ENCODE results near the gene RNF208.

Gene RNF208

DNA sequence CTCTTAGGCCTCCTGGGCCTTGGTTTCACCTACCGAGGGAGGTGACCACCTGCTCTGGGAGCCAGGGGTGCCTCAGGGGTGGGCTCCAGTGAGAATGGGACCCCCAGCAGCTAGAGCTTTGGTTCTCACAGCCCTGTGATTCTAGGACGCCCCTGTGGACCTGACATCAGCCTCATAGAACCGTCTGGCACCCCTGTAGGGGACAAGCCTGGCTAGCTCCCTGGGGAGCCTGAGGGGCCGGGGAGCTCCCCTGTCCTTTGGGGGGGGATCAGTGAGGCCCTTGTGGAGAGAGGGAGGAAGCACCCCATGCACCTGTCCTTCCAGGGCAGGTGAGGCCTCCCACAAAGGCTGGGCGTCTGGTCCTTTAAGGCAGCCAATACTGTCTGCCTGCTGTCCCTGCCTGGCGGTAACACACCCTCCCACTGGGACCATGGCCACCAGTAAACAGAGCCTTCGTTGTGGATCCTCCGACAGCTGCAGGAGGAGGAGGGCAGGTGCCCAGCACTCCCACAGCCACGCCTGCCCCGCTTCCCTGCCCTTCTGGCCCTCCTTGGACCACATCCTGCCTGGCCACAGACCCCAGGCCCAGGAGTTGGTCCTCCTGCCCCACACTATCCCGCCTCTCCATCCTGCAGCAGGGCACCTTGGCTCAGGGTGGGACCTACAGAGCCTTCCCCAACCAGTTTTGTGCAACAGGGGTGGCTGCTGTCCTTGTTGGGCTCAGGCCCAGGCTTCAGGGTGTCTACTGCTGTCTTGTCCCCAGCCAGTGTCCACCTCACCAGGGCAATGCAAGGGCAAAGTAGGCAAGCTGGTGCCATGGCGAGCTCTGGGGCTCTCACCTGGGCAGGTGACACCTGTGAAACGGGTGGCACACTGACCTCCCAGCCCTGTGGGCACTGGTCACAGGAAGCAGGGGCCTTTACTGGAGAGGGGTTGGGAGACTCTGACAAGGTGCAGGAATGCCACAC, 16.0 kb upstream of the RNF208 start:
- peak; percentile 30 for DNase-seq

DNA sequence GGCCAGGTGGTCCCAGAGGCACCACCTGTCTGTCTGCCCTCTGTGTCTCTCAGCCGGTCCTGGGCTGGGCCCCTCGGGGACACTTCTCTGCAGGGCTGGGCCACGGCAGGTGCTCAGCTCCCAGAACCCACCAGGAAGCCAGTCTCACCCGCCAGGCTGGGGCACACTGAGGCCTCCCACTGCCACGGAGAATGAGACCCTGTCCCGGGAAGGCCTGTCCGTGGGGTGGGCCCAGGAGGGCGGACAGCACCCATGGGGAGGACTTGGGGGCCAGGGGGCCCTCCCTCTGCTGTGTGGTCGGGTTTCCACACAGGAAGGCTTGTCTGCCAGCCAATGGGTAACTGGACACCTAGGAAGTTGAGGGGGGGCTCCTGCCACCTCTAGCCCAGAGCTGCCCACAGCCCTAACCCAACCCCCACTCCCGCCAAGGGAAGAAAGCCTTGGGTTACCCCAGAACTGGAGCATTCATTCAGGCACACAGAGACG, 14.9 kb upstream of the RNF208 start:
- DNase-seq: no peak

DNA sequence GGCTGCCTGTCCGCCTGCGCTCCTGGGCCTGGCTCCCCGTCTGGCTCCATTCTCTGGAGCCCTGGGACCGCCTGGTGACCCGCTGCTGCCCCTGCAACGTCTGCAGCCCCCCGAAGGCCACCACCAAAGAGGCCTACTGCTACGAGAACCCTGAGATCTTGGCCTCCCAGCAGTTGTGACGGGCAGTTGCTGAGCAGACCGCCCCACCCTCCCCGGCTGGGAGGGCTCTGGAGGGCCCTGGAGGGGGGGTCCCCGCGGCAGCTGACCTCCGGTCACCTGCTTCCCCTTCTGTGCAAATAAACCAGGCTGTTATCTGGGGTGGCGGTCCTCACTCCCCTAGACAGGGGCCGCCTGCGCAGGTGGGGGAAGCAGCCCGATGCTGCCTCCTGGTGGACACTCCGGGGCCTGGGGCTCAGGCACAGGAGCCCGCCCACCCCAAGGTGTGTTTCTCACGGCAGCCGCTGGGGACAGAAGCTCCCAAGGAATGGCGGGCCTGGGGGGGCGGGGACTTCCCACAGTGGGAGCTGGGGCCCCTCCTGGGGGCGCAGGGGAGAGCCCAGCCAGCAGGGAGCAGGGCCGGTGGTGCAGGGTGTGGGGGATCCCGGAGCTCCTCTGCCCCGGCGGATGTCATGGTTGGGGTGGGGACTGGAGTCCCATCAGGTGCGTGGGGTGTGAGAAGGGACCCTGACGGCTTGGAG, 14.3 kb upstream of the RNF208 start:
- DNase-seq: peak; percentile 95

DNA sequence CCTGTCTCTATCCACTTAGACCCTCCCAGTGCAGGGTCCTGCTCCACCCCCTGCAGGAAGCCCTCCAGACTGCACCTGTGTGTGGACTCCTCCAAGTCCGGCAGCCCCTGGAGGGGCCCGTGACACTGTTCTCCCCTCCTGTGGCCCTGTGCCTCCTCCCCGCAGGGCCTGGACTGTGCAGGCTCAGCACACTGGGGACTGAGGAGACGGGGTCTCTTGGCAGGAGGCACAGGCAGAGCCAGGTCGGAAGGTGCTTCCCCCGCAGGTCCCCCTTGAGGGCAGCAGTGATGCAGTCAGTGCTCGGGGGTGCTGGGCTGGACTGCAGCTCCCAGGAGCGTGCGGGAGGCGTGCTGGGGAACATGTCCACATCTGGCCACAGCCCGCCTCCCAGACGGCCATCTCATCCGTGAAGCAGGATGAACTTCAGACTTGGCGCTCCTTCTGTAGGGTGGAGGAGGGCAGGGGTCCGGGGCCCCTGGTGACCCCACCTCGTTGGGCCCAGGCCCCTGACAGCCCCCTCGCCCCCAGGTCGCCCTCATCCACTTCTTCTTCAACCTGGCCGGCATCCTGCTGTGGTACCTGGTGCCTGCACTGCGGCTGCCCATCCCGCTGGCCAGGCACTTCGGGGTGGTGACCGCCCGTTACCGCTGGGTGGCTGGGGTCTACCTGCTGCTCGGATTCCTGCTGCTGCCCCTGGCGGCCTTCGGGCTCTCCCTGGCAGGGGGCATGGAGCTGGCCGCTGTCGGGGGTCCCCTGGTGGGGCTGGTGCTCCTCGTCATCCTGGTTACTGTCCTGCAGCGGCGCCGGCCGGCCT, 13.6 kb upstream of the RNF208 start:
- DNase-seq: no peak

DNA sequence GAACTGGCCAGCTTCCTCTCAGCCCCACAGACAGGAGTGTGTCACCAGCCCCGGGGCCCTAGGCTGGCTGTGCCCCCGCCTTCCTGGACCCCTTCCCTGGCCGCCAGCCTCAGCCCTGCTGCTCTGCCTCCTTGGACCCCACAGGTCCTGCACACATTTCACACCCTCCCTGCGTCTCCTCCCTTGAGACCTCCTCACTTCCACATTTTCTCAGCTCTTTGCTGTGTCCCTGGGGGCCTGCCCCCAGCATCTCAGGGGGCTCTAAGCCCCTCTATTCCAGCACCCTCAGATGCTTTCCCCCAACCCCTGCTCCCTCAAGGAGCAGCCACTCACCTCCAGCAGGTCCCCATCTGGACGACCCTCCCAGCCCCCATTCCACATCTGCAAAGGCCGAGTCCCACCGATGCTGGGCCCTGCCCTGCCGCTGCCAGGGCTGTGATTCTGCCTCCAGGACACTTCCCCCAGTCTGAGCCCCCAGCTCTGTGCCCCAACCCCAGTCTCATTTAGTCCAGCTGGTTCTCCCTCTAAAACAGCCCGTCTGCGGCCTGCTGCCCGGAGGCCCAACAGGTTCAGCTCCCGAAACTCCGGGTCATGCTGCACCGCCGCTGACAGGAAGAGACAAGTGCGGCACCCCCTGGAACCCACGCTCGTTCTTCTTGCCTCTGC, 12.9 kb upstream of the RNF208 start:
- DNase-seq: no peak

DNA sequence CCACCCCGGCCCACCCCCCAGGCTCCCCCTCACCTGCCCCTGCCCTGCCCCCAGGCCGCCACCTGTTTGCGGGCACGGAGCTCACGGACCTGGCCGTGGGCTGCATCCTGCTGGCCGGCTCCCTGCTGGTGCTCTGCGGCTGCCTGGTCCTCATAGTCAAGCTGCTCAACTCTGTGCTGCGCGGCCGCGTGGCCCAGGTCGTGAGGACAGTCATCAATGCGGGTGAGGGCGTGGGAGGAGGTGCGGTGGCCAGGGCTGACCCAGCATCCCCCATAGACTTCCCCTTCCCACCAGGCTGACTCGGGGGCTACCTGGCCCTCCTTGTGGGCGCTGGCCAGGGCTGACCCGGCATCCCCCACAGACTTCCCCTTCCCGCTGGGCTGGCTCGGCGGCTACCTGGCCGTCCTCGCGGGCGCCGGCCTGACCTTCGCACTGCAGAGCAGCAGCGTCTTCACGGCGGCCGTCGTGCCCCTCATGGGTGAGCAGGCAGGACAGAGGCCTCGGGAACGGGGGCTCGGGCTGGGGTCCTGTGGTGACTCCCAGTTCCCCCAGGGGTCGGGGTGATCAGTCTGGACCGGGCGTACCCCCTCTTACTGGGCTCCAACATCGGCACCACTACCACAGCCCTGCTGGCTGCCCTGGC, 12.1 kb upstream of the RNF208 start:
- no peak for DNase-seq

DNA sequence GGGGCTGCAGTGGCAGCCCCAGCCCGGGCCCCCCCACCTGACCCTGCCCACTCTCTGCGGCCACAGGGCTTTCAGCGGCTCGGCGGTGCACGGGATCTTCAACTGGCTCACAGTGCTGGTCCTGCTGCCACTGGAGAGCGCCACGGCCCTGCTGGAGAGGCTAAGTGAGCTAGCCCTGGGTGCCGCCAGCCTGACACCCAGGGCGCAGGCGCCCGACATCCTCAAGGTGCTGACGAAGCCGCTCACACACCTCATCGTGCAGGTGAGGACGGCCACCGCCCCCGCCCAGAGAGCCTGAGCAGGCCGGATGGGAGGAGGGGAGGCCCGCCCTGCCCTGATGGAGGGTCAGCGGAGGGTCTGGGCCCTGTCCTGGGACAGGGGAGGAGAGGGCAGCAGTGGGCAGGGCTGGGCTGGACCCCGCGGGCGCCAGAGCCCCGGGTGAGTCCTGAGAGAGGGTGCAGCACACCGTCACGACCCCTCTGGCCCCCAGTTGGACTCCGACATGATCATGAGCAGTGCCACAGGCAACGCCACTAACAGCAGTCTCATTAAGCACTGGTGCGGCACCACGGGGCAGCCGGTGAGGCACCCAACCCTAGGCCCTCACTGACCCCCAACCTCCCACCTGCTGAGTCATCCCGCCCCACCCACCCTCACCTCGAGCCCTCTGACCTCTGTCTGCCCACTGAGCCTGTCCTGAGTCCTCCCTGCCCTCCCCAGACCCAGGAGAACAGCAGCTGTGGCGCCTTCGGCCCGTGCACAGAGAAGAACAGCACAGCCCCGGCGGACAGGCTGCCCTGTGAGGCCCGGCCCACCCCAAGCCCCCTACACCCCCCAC, 11.3 kb upstream of the RNF208 start:
- no peak for DNase-seq

DNA sequence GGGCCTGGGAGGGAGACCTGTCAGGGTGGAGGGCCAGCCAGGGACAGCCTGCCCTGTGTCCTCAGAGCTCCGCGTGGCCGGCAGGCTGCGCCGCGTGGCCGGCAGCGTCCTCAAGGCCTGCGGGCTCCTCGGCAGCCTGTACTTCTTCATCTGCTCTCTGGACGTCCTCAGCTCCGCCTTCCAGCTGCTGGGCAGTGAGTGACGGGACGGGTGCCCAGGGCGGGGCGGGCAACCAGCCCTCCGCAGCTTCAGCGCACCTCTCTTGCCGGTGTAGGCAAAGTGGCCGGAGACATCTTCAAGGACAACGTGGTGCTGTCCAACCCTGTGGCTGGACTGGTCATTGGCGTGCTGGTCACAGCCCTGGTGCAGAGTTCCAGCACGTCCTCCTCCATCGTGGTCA, 10.5 kb upstream of the RNF208 start:
- no peak for DNase-seq

DNA sequence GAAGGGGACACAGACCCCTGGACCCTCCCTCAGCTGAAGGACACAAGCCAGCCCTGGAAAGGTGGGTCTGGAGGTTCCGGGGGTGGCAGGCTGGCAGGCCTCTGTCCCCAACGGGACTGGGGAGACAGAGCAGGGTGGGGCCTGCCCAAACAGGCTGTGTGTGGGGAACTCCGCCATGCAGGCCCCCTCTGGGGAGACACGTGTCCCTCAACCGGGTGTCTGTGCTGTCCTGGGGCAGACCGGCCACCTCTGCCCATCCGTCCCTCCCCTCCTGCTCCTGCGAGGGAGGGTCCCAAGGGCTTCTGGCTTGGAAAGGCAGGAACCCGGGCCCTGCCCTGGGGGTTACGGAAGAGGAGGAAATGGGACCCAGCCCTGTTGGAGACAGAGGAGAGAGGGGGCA, 10.1 kb upstream of the RNF208 start:
- no peak for DNase-seq

DNA sequence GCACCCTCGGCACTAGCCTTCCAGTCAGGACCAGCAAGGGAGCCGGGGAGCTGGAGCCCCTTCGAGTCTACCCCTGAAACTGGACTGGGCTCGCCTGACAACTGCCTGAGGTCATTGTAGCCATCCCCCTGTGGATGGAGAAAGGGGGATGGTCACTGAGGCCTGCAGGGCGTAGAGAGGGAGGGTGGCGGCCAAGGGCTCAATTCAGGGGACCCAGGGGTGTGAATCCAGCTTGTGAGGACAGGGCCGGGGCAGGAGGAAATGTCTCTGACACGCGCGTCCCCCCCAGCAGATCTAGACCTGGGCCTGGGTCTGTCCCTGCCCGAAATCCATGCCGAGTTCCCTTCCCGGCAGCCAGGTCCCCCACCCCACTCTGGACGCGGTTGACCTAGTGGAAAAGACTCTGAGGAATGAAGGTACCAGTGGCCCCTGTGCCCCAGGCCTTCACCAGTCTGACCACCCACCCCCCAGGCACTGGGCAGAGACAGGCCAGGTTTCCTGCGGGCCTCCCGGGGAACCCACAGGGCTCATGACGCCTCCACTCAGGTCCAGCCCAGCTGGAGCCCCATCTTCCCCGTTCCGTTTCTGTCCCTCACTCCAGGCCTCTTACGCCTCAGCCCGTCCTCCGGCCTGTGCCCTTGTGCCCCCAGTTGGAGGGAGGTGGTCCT, 9.5 kb upstream of the RNF208 start:
- DNase-seq: no peak

DNA sequence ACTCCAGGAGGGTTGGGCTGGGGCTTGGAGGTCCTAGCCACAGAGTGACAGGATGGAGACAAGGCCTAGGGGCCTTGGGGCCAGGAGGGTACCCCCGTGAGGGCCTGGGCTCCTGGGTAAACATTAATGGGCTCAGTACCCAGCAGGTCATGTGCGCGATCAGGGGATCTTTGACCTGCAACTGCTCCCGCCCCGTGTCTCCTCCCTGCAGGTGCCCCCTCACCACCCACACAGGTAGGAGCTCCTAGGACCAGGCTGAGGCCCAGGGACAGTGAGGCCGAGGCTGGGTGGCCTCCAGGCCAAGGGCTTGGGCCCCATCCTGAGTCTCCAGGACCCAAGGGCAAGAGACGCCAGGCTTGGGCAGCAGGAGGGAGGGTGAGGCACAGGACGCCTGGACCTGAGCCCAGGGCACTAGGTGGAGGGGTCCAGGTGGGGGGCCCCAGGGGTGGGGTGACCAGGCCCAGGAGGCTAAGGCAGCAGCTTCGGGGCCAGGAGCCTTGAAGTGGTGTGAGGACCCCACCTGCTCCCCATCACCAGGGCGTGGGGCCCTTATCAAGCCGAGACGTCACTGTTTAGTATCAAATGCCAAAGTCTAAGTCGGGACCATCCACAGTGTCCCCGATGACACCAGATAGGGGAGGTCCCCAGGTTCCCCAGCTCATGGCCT, 8.8 kb upstream of the RNF208 start, which contains the start of gene SLC34A3:
TSS of gene SLC34A3 (plus strand) at position 197 of the 667 bp plus-strand sequence. CDS start 802 bp downstream, outside the sequence.
- no peak for DNase-seq

DNA sequence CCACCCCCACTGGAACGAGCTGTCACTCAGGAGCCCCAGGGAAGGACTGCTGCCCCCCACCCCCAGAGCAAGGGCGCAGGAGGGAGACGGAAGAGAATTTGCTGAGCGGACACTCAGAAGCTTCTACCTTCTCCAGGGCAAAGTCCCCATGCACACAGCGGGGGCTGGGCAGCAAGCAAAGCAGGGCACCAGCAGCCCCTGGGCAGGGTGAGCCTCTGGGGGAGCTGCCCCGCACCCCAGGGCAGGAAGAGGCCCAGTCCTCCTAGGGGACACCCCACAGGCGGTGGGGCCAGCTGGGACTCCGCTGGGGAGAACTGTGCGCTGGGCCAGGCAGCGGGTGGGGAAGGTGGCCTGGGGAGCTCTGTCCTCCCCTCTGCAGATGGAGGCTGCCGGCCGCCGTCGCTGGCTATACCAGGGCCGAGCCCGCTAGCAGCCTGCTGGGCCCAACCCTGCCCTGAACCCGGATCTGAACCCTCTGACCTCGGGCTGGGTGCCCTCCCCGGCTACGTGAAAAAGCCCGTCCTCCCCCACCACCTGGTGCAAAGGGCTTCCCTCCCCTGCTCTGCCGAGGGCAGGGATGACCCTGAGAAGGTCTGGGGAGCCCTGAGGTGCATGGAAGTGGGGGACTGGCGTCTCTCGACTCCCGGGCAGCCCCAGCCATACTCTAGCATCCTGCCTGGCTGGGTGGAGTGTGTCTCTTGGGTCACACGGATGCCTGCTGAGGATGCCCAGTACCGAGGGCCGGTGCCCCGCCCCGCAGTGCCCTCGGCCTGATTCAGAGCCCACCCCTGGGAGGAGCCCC, 8.1 kb upstream of the RNF208 start:
- DNase-seq: no peak

DNA sequence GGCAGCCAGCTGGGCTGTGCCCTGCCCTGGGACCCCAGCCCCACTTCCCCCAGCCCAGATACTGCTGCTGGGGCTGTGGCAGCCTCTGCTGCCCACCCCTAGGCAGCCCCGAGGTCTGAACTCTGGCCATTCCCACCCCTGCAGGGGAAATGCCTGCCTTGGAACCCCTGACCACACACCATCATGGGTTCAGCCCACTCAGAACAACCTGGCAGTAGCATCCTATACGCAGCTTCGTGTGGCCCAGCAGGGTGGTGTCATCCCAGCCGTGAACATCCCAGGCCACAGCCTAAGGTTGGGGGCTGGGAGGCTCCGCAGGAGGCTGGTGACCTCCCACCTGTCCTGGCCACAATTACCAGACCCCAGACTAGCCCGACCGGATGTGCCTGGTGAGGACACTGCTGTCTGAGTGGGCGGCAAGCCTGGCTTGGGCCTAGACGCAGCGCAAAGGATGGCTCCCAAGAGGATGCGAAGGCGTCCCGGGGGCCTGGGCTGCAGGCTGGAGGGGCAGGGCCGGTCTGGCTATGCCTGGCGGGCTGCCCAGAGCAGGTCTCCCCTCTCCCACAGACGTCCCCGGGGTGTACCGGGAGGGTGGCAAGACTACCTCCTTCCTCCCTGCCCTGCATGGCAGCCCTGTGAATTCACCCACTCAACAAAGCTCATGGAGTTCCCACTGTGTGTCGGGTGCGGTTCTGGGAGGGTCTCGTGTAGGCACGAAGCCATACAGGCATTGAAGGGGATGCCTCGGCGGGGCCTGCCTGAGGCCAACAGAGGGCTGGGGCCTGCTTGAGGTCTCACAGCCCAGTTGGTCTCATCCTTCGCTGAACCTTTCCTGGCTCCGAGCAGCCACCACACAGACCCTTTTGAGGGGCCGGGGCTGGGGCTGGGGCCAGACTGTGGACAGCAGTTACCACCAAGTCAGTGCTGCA, 7.2 kb upstream of the RNF208 start:
- no peak for DNase-seq

DNA sequence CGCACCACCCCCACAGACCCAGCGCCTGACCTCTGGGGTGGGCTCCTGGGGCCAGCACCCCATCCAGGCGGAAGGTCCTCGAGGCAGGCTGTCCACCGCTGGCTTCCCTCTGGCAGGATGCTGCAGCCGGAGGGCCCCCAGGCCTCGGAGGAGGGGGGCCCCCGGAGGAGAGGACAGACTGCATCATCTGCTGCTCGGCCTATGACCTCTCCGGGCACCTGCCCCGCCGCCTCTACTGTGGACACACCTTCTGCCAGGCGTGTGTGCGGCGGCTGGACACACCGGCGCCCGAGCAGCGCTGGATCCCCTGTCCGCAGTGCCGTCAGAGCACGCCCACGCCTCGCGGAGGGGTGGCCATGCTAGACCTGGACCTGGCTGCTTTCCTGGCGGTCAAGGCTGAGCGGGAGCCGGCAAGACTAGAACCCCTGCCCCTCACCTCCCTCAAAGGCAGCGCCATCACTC, 6.5 kb upstream of the RNF208 start:
- DNase-seq: no peak

DNA sequence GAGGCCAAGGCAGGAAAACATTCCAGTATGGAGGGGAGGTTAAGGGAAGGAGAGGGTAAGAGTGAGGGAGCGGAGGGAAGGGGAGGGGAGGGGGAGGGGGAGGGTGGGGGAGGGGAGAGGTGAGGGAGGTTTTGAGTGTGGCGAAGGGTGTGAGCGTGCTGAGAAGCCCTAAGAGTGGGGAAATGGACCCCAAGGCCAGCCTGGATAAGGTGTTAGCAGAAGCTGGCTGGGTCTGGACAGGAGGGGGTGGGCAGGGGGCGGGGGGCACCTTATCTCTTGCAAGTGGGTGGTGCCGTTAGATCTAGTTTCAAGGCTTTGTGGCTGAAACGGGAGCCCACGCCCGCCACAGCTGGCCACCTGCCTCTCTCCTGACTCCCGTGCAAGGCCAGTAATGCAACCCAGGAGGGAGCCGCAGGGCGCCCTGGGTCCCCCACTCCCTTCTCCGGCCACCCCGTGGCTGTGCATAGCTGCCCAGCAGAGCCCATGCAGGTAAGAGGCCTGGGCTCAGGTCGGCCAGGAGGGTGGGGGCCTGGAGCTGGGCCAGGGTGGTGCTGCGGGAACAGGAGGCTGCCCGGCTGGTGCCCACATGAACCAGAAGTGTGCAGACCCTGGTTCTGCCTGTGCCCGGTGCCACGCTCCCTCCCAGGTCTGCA, 5.9 kb upstream of the RNF208 start:
- DNase-seq: no peak

DNA sequence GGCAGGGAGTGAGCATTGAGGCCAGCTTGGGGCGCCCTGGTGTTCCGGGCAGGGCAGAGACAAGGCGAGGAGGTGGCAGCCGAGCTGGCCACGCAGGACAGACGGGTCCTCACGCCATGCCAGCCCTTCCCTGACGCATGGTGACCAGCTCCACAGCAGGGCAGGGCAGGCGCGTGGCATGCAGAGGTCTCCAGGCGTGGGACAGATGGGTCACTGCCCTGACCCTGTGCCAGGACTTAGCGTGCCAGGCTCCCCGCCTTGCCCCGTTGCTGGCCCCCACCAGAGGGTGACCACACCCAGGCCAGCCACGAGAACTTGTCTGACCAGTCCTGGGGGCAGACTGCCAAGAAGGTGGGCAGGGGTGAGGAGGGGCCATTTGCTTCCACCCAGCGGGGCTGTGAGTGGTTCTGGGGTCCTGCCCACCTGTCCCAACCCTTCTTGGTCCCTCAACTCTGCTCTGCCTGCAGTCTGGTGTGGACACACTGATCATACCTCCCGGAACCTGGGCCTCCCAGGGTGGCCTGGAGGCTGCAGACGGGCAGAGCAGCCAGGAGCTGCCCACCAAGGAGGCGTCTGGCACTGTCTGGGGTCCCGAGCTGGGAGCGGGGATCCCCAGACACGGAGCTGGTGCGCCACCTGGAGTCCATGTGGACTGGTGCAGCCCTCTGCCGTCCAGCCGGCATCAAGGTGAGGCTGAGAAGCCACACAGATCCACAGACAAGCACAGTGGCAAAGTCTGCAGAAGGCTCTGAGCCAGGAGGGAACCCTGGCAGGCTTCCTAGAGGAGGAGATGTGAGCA, 5.2 kb upstream of the RNF208 start, which contains the start of gene RNF224:
TSS of gene RNF224 (plus strand) at position 449 of the 799 bp plus-strand sequence. CDS start 834 bp downstream, outside the sequence.
- DNase-seq: peak; percentile 91

All from eye (tissue), 1 donor.